ENCODE measurements around the gene CEACAM16.

Gene CEACAM16

GRCh38 chr19:44753626-44753931 is 54.6 kb downstream of the CEACAM16 start:
- DNase-seq (ENCODE audit: low read depth), result no peak
- H3K4me3 ChIP-seq (ENCODE audit: low read length), result peak overlapping the region; percentile 62
- no peak for TF ChIP-seq CTCF (conservative IDR thresholded peaks at IDR 0.05; ENCODE audit: low read length)

DNA sequence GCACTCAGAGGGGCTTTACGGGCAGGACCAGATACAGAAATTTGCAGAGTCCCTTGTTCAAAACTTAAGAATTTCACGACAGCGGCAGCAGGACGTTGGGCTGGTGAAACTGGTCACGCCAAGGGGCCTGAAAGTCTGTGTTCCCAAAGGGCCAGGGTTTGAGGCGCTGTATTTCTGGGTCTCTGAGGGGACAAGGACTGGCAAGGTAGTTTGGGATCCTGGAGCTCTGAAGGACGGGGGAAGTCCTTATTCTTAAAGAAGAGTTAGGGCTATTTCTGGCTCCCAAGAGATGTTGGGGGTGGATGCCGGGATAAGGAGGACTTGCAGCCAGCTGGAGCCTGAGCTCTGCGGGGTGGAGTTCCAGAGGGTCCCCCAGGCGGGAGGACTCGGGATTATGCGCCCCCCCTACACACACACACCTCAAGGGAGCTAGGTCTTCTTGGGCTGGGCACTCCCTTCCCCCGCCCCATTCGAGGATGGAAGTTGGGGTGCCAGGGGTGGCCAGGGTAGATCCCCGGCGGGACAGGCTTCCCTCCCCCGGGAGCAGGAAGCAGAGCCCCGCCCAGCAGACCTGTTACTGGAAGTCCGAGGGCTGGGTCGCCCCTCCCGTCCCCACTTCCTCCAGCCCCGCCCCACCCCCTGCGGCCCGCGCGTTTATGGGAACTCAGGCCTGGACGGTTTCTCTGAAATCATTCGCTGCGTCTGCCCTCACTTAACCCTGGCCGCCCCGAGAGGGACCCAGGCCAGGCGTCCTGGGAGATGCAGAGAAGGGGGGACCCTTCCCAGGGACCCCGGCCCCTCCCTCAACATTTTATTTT is 55.2 kb downstream of the CEACAM16 start:
- H3K4me3 ChIP-seq (ENCODE audit: low read length), result peak overlapping the region; percentile 62
- peak; percentile 86 for DNase-seq (ENCODE audit: low read depth)

GRCh38 chr19:44754750-44755080 is 55.8 kb downstream of the CEACAM16 start:
- no peak for TF ChIP-seq CTCF (conservative IDR thresholded peaks at IDR 0.05; ENCODE audit: low read length)
- no peak for DNase-seq (ENCODE audit: low read depth)
- H3K4me3 ChIP-seq (ENCODE audit: low read length), result peak overlapping the region; percentile 38

More for the DNA sequence above, 55.2 kb downstream of the CEACAM16 start:
- TF ChIP-seq CTCF (conservative IDR thresholded peaks at IDR 0.05; ENCODE audit: low read length), result no peak

DNA sequence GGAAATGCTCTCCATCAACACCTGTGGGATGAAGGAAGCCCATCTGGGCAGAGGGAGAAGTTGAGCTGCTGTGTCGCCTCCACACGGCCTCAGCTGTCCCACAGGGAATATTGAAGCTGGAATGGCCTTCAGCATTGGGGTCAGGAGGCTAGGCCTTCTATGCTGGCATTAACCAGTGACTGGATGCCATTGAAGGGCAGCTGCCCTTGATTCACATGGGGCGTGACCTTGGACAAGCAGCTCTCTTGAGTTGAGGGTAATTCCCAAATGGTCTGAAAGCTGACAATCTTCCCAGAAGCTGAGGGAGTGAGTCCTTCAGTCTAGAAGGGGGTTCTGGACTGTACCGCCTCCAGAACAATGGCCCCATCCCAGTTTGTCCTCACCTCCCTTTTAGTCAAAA is 56.3 kb downstream of the CEACAM16 start:
- no peak for DNase-seq (ENCODE audit: low read depth)
- no peak for TF ChIP-seq CTCF (conservative IDR thresholded peaks at IDR 0.05; ENCODE audit: low read length)
- no peak overlapping the region for H3K4me3 ChIP-seq (ENCODE audit: low read length)

- H3K4me3 ChIP-seq (ENCODE audit: low read length), result no peak overlapping the region
- no peak for DNase-seq (ENCODE audit: low read depth)
- TF ChIP-seq CTCF (conservative IDR thresholded peaks at IDR 0.05; ENCODE audit: low read length), result no peak
These were observed 57.2 kb downstream of the CEACAM16 start for GRCh38 chr19:44756089-44756562.

GRCh38 chr19:44757057-44757734 is 58.2 kb downstream of the CEACAM16 start:
- DNase-seq (ENCODE audit: low read depth), result peak; percentile 65
- no peak for TF ChIP-seq CTCF (conservative IDR thresholded peaks at IDR 0.05; ENCODE audit: low read length)
- H3K4me3 ChIP-seq (ENCODE audit: low read length), result peak overlapping the region; percentile 55

Measured in AG10803 (cell line).